ENCODE data around the gene AFDN.

GRCh38 chr6:168016721-168017525 lies 190.2 kb downstream of the AFDN start:
- TF ChIP-seq, protein P1, sequence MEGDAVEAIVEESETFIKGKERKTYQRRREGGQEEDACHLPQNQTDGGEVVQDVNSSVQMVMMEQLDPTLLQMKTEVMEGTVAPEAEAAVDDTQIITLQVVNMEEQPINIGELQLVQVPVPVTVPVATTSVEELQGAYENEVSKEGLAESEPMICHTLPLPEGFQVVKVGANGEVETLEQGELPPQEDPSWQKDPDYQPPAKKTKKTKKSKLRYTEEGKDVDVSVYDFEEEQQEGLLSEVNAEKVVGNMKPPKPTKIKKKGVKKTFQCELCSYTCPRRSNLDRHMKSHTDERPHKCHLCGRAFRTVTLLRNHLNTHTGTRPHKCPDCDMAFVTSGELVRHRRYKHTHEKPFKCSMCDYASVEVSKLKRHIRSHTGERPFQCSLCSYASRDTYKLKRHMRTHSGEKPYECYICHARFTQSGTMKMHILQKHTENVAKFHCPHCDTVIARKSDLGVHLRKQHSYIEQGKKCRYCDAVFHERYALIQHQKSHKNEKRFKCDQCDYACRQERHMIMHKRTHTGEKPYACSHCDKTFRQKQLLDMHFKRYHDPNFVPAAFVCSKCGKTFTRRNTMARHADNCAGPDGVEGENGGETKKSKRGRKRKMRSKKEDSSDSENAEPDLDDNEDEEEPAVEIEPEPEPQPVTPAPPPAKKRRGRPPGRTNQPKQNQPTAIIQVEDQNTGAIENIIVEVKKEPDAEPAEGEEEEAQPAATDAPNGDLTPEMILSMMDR (IDR thresholded peaks at IDR 0.05; ENCODE audit: low read length) = no peak
- no peak for TF ChIP-seq EZH2phosphoT487 (IDR thresholded peaks at IDR 0.05; ENCODE audit: low read length)
- no peak for TF ChIP-seq EZH2 (optimal IDR thresholded peaks at IDR 0.05; ENCODE audit: low read depth, low read length)

Data from MM.1S (cell line).